HG03520 (cell line): ENCODE measurements around the gene CDH23.
A peak's percentile ranks its signal among the peaks of the same experiment; 100 is the strongest.

ENCODE experiments used
- ATAC-seq: cut with Tn5 transposase; IDR thresholded peaks from one replicate; pipeline ENCODE4 v1.9.1; 2021; ENCODE audit warnings: mild to moderate bottlenecking, moderate library complexity; ENCODE audit not compliant: unreplicated experiment

CDH23 gene

GRCh38 chr10:71368643-71369042, 28.1 kb upstream of the CDH23 start:
- ATAC-seq, result no peak

GRCh38 chr10:71369602-71370001, 27.1 kb upstream of the CDH23 start:
- no peak for ATAC-seq

- ATAC-seq, result no peak
Measured at GRCh38 chr10:71370031-71370430, 26.7 kb upstream of the CDH23 start.

GRCh38 chr10:71371750-71372166, 25.0 kb upstream of the CDH23 start:
- peak; percentile 36 for ATAC-seq

GRCh38 chr10:71372882-71373495, 23.7 kb upstream of the CDH23 start:
- ATAC-seq, result peak; percentile 41

GRCh38 chr10:71374481-71375233, 22.1 kb upstream of the CDH23 start:
- no peak for ATAC-seq

- no peak for ATAC-seq
Measured at GRCh38 chr10:71375952-71376351, 20.8 kb upstream of the CDH23 start.

GRCh38 chr10:71378336-71379117, 18.2 kb upstream of the CDH23 start:
- ATAC-seq, result no peak

GRCh38 chr10:71379118-71379766, 17.5 kb upstream of the CDH23 start:
- ATAC-seq, result no peak

- no peak for ATAC-seq
Measured at GRCh38 chr10:71380841-71381240, 15.9 kb upstream of the CDH23 start.

- ATAC-seq, result no peak
Measured at GRCh38 chr10:71381611-71382010, 15.1 kb upstream of the CDH23 start.

- no peak for ATAC-seq
Measured at GRCh38 chr10:71382028-71382427, 14.7 kb upstream of the CDH23 start.

- ATAC-seq, result no peak
Measured at GRCh38 chr10:71382757-71383156, 14.0 kb upstream of the CDH23 start.

GRCh38 chr10:71383972-71384687, 12.6 kb upstream of the CDH23 start:
- ATAC-seq, result no peak

GRCh38 chr10:71388171-71388570, 8.5 kb upstream of the CDH23 start:
- ATAC-seq, result no peak

GRCh38 chr10:71388583-71389310, 8.0 kb upstream of the CDH23 start:
- ATAC-seq, result no peak

- ATAC-seq, result no peak
Measured at GRCh38 chr10:71389768-71390460, 6.8 kb upstream of the CDH23 start.

GRCh38 chr10:71390461-71390835, 6.3 kb upstream of the CDH23 start:
- no peak for ATAC-seq

- ATAC-seq, result no peak
Measured at GRCh38 chr10:71390921-71391690, 5.6 kb upstream of the CDH23 start.
